Natural killer cell (primary cell): ENCODE results near the gene OSBPL9. TPM values are rescaled to one million over a fixed set of nuclear protein-coding genes. Genes with fewer than 3 reads are reported as not detected.
"Not testable (repeated sequence)": the region's sequence is repeated elsewhere in the genome, so short reads cannot be mapped to it uniquely, and the experiment has no call there.

Experiments used
- ATAC-seq, 3 donors: fragments of 150-1000 bp in 2 of 3; fragments of 200-7000 bp in 1 of 3; cut with Tn5 transposase; 1 replicate in 1 of 3; 2 replicates in 2 of 3; pipeline ENCODE4 v1.10.0; 2021; ENCODE audit warnings: mild to moderate bottlenecking in 2 of 3, moderate library complexity in 2 of 3
- DNase-seq, 2 donors: peaks; one replicate each; pipeline versions ENCODE4 v3.0.0 to v3.0.0-alpha.2; 2013 to 2021; ENCODE audit warnings: mixed read lengths in 1 of 2
- H3K27ac ChIP-seq: one replicate; pipeline ENCODE4 v1.5.1; 2013; ENCODE audit warnings: mild to moderate bottlenecking, low read length
- H3K27me3 ChIP-seq: one replicate; pipeline ENCODE4 v1.6.1; 2013; ENCODE audit warnings: low read length; ENCODE audit not compliant: control insufficient read depth, insufficient read depth
- H3K36me3 ChIP-seq: one replicate; pipeline ENCODE4 v1.6.1; 2013; ENCODE audit warnings: low read length; ENCODE audit not compliant: control insufficient read depth, insufficient read depth
- H3K4me1 ChIP-seq: one replicate; pipeline ENCODE4 v1.6.1; 2013; ENCODE audit warnings: low read length; ENCODE audit not compliant: control insufficient read depth, insufficient read depth
- H3K4me3 ChIP-seq: one replicate; pipeline ENCODE4 v1.5.1; 2013; ENCODE audit warnings: low read length
- H3K9me3 ChIP-seq: one replicate; pipeline ENCODE4 v1.6.1; 2013; ENCODE audit warnings: low read length; ENCODE audit not compliant: control insufficient read depth, insufficient read depth
- H3K27ac Mint-ChIP-seq, 2 donors: one replicate each; pipeline ENCODE4 v1.8.0; 2022; ENCODE audit warnings: mild to moderate bottlenecking in 2 of 2, mixed read lengths in 2 of 2, moderate library complexity in 1 of 2
- H3K27me3 Mint-ChIP-seq, 2 donors: one replicate each; pipeline ENCODE4 v1.8.0; 2022; ENCODE audit warnings: low read depth in 2 of 2, mixed read lengths in 2 of 2
- H3K36me3 Mint-ChIP-seq: one replicate; pipeline ENCODE4 v1.8.0; 2022; ENCODE audit warnings: mixed read lengths
- H3K4me1 Mint-ChIP-seq, 2 donors: one replicate each; pipeline ENCODE4 v1.8.0; 2022; ENCODE audit warnings: mixed read lengths in 2 of 2
- H3K4me3 Mint-ChIP-seq: one replicate; pipeline ENCODE4 v1.8.0; 2022; ENCODE audit warnings: mild to moderate bottlenecking, moderate library complexity, mixed read lengths
- H3K9me3 Mint-ChIP-seq, 2 donors: one replicate each; pipeline ENCODE4 v1.8.0; 2022; ENCODE audit warnings: mixed read lengths in 2 of 2
- WGBS: methylation state at CpG from one replicate; pipeline ENCODE4 v1.1.7; 2013; ENCODE audit warnings: missing lambda C conversion rate; ENCODE audit not compliant: insufficient coverage; 5-methylcytosine and 5-hydroxymethylcytosine counted together
- intact Hi-C: fragments of 100-400 bp; cut with micrococcal nuclease; formaldehyde crosslinking; loops from one replicate; pipeline ENCODE4 v1.14.2; 2022
- total RNA-seq, 4 donors: library from RNA; stranded (reverse); fragments of 120-200 nt in 1 of 4; gene quantifications; one replicate each; pipeline versions ENCODE4 v1.2.3 to v1.2.4, GENCODE V29; 2013 to 2022
- TF ChIP-seq, protein P1 (sequence below): fragments of 200-600 bp; IDR thresholded peaks from one replicate; pipeline ENCODE4 v1.8.0; 2022; ENCODE audit warnings: antibody characterized with exemption

The OSBPL9 gene
- total RNA-seq, 3 donors from 2014 or later (not counting 1 experiment from before 2014, with no cell fraction given) = 53.0 to 72.6 (median 62.0) TPM

GRCh38 chr1:51693419-51694155 is 76.7 kb downstream of the OSBPL9 start:
- no peak for DNase-seq
- no peak for ATAC-seq
- no peaks in the 10 kb centered on the region for H3K27me3 Mint-ChIP-seq
- H3K4me1 Mint-ChIP-seq = peaks cover 3 to 7% of the 10 kb centered on the region in 2 donors
- no peak overlapping the region for H3K4me3 Mint-ChIP-seq
- TF ChIP-seq, protein P1, sequence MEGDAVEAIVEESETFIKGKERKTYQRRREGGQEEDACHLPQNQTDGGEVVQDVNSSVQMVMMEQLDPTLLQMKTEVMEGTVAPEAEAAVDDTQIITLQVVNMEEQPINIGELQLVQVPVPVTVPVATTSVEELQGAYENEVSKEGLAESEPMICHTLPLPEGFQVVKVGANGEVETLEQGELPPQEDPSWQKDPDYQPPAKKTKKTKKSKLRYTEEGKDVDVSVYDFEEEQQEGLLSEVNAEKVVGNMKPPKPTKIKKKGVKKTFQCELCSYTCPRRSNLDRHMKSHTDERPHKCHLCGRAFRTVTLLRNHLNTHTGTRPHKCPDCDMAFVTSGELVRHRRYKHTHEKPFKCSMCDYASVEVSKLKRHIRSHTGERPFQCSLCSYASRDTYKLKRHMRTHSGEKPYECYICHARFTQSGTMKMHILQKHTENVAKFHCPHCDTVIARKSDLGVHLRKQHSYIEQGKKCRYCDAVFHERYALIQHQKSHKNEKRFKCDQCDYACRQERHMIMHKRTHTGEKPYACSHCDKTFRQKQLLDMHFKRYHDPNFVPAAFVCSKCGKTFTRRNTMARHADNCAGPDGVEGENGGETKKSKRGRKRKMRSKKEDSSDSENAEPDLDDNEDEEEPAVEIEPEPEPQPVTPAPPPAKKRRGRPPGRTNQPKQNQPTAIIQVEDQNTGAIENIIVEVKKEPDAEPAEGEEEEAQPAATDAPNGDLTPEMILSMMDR = no peak
- H3K36me3 ChIP-seq = no peaks in the 10 kb centered on the region
- no peaks in the 10 kb centered on the region for H3K9me3 Mint-ChIP-seq
- no peak overlapping the region for H3K27ac Mint-ChIP-seq
- WGBS = 100% methylated on average over 2 of the region's 4 CpGs
- intact Hi-C loops = no loop called here
- H3K4me3 ChIP-seq = no peak overlapping the region
- no peaks in the 10 kb centered on the region for H3K27me3 ChIP-seq
- H3K27ac ChIP-seq = no peak overlapping the region
- no peaks in the 10 kb centered on the region for H3K4me1 ChIP-seq
- H3K36me3 Mint-ChIP-seq = no peaks in the 10 kb centered on the region
- H3K9me3 ChIP-seq = no peaks in the 10 kb centered on the region

DNA sequence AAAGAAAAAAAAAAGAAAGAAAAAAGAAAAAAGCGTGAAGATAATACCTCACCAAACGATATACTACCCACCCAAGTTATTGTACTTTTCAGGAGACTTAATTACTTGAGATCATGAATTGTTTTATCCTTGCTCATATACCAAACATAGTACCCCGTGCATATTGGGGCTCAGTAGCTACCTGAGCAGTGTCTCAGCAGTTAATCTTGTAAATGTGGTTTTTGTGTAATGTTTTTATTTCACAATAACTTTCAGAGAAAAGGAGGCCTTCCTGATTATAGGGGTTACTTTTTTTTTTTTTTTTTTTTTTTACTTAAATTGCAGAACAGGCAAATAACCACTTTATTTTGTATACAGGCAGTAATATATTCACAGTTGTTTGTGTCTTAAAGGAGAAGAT is 80.3 kb downstream of the OSBPL9 start:
- ATAC-seq = no peak
- H3K4me3 ChIP-seq = no peak overlapping the region
- TF ChIP-seq, protein P1 = no peak
- Mint-ChIP-seq H3K36me3 (no peaks in the 10 kb centered on the region), H3K4me1 (peaks cover 0 to 5% of the 10 kb centered on the region in 2 donors), H3K4me3 (no peak overlapping the region), H3K27ac (no peak overlapping the region), H3K9me3 (no peaks in the 10 kb centered on the region), H3K27me3 (no peaks in the 10 kb centered on the region)
- no peaks in the 10 kb centered on the region for H3K36me3 ChIP-seq
- DNase-seq = no peak
- no peaks in the 10 kb centered on the region for H3K27me3 ChIP-seq
- no peaks in the 10 kb centered on the region for H3K4me1 ChIP-seq
- no peak overlapping the region for H3K27ac ChIP-seq
- WGBS = no CpG with 5 or more reads among the region's 3 CpGs
- no peaks in the 10 kb centered on the region for H3K9me3 ChIP-seq
- intact Hi-C loops = no loop called here

GRCh38 chr1:51699391-51699790 is 82.5 kb downstream of the OSBPL9 start:
- H3K27me3 Mint-ChIP-seq = no peaks in the 10 kb centered on the region
- peaks cover 5 to 15% of the 10 kb centered on the region in 2 donors for H3K4me1 Mint-ChIP-seq
- no peak overlapping the region for H3K27ac Mint-ChIP-seq

GRCh38 chr1:51701782-51702181 is 84.9 kb downstream of the OSBPL9 start:
- peaks cover 5 to 19% of the 10 kb centered on the region in 2 donors for H3K4me1 Mint-ChIP-seq
- H3K4me1 ChIP-seq, H3K9me3 Mint-ChIP-seq, H3K27me3 ChIP-seq, H3K27ac ChIP-seq, H3K36me3 Mint-ChIP-seq, H3K27ac Mint-ChIP-seq, H3K27me3 Mint-ChIP-seq, H3K9me3 ChIP-seq, H3K4me3 Mint-ChIP-seq, intact Hi-C loops, ATAC-seq, H3K36me3 ChIP-seq, H3K4me3 ChIP-seq, DNase-seq: not testable (repeated sequence)
- 100% methylated on average over 2 of the region's 7 CpGs for WGBS

More at GRCh38 chr1:51699391-51699790, 82.5 kb downstream of the OSBPL9 start:
- H3K4me1 ChIP-seq = no peaks in the 10 kb centered on the region
- no peaks in the 10 kb centered on the region for H3K9me3 ChIP-seq
- H3K27ac ChIP-seq = no peak overlapping the region
- H3K4me3 ChIP-seq = no peak overlapping the region
- WGBS = 100% methylated on average over 1 of the region's 1 CpG
- no peak for ATAC-seq
- H3K36me3 ChIP-seq = no peaks in the 10 kb centered on the region
- intact Hi-C loops = no loop called here
- DNase-seq = no peak
- Mint-ChIP-seq H3K36me3 (no peaks in the 10 kb centered on the region), H3K4me3 (no peak overlapping the region), H3K9me3 (no peaks in the 10 kb centered on the region)
- H3K27me3 ChIP-seq = no peaks in the 10 kb centered on the region
- TF ChIP-seq, protein P1 = no peak

GRCh38 chr1:51702220-51702619 is 85.3 kb downstream of the OSBPL9 start:
- H3K36me3 Mint-ChIP-seq, H3K27me3 Mint-ChIP-seq, DNase-seq, ATAC-seq, H3K9me3 ChIP-seq, H3K4me1 ChIP-seq, H3K36me3 ChIP-seq, intact Hi-C loops, H3K27me3 ChIP-seq, H3K9me3 Mint-ChIP-seq, H3K4me3 ChIP-seq, H3K27ac Mint-ChIP-seq, H3K4me3 Mint-ChIP-seq, H3K27ac ChIP-seq: not testable (repeated sequence)
- no CpG with 5 or more reads among the region's 2 CpGs for WGBS
- peaks cover 10 to 23% of the 10 kb centered on the region in 2 donors for H3K4me1 Mint-ChIP-seq
